ENCODE data around the gene FRMPD4.

- no peak for TF ChIP-seq CTCF (IDR thresholded peaks at IDR 0.05)
- no peak for TF ChIP-seq POLR2A (IDR thresholded peaks at IDR 0.05)
- TF ChIP-seq EP300 (IDR thresholded peaks at IDR 0.05): no peak
Measured at GRCh38 chrX:12496343-12496742, 358.1 kb downstream of the FRMPD4 start.
